ENCODE data around the gene FILIP1. TPM values are rescaled to one million over a fixed set of nuclear protein-coding genes. Genes with fewer than 3 reads are reported as not detected.

FILIP1 gene
- total and polyA plus RNA-seq, 2 of the 8 experiments (the other 6 are each of a cell fraction or from before 2014, with no cell fraction given): 2.4 to 5.7 TPM

DNA sequence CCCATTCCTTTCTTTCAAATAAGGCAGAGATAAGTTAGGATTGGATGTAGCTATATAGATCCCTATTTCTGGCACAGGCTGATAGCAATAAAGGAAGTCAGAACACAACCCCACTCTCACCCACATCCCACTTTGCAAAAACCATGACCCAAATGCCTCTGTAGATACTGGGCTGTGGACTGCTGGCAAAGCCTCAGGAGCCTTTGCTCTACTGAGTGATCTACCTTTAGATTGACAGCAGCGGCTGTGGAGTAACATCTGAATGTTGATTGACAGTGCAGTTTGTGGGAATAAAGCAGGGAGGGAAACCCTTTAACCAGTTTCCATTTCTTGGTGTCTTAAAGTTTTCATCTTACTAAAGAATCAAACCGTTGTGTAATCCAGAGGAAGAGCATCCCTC, 202.3 kb downstream of the FILIP1 start:
- TF ChIP-seq YY1 (IDR thresholded peaks at IDR 0.05; ENCODE audit: low read depth, low read length) (no peak), RXRA (IDR thresholded peaks at IDR 0.05; ENCODE audit: insufficient read depth, low read depth, low read length) (no peak), JUN (IDR thresholded peaks at IDR 0.05; ENCODE audit: low read depth, low read length) (no peak), TAF1 (IDR thresholded peaks at IDR 0.05; ENCODE audit: low read depth, low read length) (no peak), TBP (IDR thresholded peaks at IDR 0.05; ENCODE audit: low read depth, low read length) (no peak), EP300 (IDR thresholded peaks at IDR 0.05; ENCODE audit: borderline replicate concordance in 1 of 2, low read depth in 2 of 2, low read length in 2 of 2) (no peak), EZH2 (IDR thresholded peaks at IDR 0.05; ENCODE audit: low read depth, low read length, severe bottlenecking) (no peak), CBX5 (IDR thresholded peaks at IDR 0.05; ENCODE audit: low read depth, low read length) (no peak)
- Histone ChIP-seq H2BK5ac (ENCODE audit: low read depth, low read length) (no peak overlapping the region), H2BK20ac (ENCODE audit: low read length) (no peak overlapping the region; the same call in 1 of the 2 replicates), H3K18ac (ENCODE audit: extremely low read depth, low read length) (no peak overlapping the region), H3K9ac (replicated peaks in 1 of 4; ENCODE audit: extremely low read depth in 1 of 4, low read depth in 3 of 4, low read length in 3 of 4) (no peak overlapping the region), H3K9me3 (ENCODE audit: insufficient read depth in 2 of 2, low read depth in 1 of 2, low read length in 1 of 2) (no peaks in the 10 kb centered on the region), H2AFZ (ENCODE audit: low read length) (no peak overlapping the region), H3K27me3 (replicated peaks in 1 of 4; ENCODE audit: control insufficient read depth in 3 of 4, extremely low read depth in 1 of 4, insufficient read depth in 3 of 4, low read length in 3 of 4) (no peaks in the 10 kb centered on the region), H4K8ac (ENCODE audit: extremely low read depth, insufficient read depth, low read length) (no peak overlapping the region), H3K79me1 (ENCODE audit: low read depth, low read length) (no peaks in the 10 kb centered on the region), H3K23me2 (ENCODE audit: low read depth, low read length) (no peaks in the 10 kb centered on the region), H2AK5ac (ENCODE audit: low read depth, low read length) (no peak overlapping the region), H4K91ac (replicated peaks; ENCODE audit: insufficient read length, low read length) (no peak overlapping the region), H3K36me3 (ENCODE audit: control insufficient read depth in 2 of 4, insufficient read depth in 4 of 4, low read length in 3 of 4) (no peaks in the 10 kb centered on the region), H3K27ac (ENCODE audit: low read depth, low read length) (no peak overlapping the region; the same call in 1 of the 2 replicates), H3K14ac (ENCODE audit: insufficient read length) (no peak overlapping the region), H4K5ac (ENCODE audit: insufficient read length, low read depth, low read length) (no peak overlapping the region), H2BK120ac (replicated peaks; ENCODE audit: low read depth, low read length) (no peak overlapping the region), H3K4me2 (ENCODE audit: insufficient read depth in 1 of 2, low read depth in 2 of 2, low read length in 2 of 2) (peak overlapping the region in 1 of 2 experiments; percentile 1; a peak in 1 of 4 replicates), H2BK15ac (ENCODE audit: low read length) (no peak overlapping the region), H3K4ac (replicated peaks; ENCODE audit: insufficient read length, low read depth, low read length) (no peak overlapping the region), H3K56ac (replicated peaks; ENCODE audit: insufficient read length, low read depth, low read length) (no peak overlapping the region), H3K23ac (ENCODE audit: insufficient read length) (no peak overlapping the region), H4K20me1 (replicated peaks in 1 of 2; ENCODE audit: control insufficient read depth in 1 of 2, insufficient read depth in 2 of 2, low read length in 2 of 2) (no peaks in the 10 kb centered on the region), H3K4me3 (ENCODE audit: extremely low read depth in 1 of 4, insufficient read depth in 2 of 4, low read depth in 3 of 4, low read length in 4 of 4) (no peak overlapping the region), H2BK12ac (ENCODE audit: low read depth, low read length) (no peak overlapping the region), H3K79me2 (ENCODE audit: control insufficient read depth in 1 of 2, insufficient read depth in 2 of 2, low read length in 2 of 2) (no peaks in the 10 kb centered on the region), H3K4me1 (replicated peaks in 1 of 4; ENCODE audit: control insufficient read depth in 3 of 4, insufficient read depth in 4 of 4, low read length in 3 of 4) (peaks cover 3 to 9% (median 7%) of the 10 kb centered on the region in 4 experiments)
- FAIRE-seq (no peak), DNase-seq (ENCODE audit: low read depth in 1 of 2, low spot score in 2 of 2) (no peak)
- ChIA-PET POLR2A (ENCODE audit: partially characterized antibody) (no interaction called here), CTCF (ENCODE audit: partially characterized antibody) (interaction anchor here (1.3 kb wide), 1 partner anchor 76 kb away, joined by 3 read pairs; no protein-coding TSS in a partner anchor)
- 95% methylated on average over 2 of the region's 2 CpGs; no CpG with 5 or more reads in 1 of the 2 experiments for WGBS, 2 experiments (ENCODE audit: extremely low coverage in 1 of 2, insufficient coverage in 1 of 2, insufficient read length in 1 of 2, insufficient replicate concordance in 2 of 2, low coverage in 1 of 2, low lambda C conversion rate in 2 of 2, missing lambda C conversion rate in 1 of 2)

All from H1 (cell line).